Panc1 (cell line): ENCODE results near the gene RLBP1. TPM values are rescaled to one million over a fixed set of nuclear protein-coding genes. Genes with fewer than 3 reads are reported as not detected.

Source experiments
- ATAC-seq: fragments of 200-7000 bp; cut with Tn5 transposase; 2 replicates; pipeline ENCODE4 v1.9.1; 2020; ENCODE audit warnings: mild to moderate bottlenecking, moderate library complexity
- BruUV-seq: library from RNA; stranded (reverse); fragments of 400-500 nt; replicated peaks from 2 replicates; lab custom pipeline; 2021; lab: Mats Ljungman, UMichigan
- CTCF ChIA-PET: fragments of 300-600 bp; sonication (Branson Sonifier 250); formaldehyde crosslinking; loops from one replicate; lab custom pipeline; 2022; ENCODE audit warnings: antibody characterized with exemption; lab: Charles Lee
- POLR2A ChIA-PET: fragments of 300-600 bp; sonication (Branson Sonifier 250); formaldehyde crosslinking; loops from one replicate; lab custom pipeline; 2022; ENCODE audit warnings: antibody characterized with exemption; lab: Charles Lee
- DNase-seq: peaks from one replicate; pipeline ENCODE4 v3.0.0-alpha.2; 2010; ENCODE audit warnings: low read depth, low spot score
- H3K27ac ChIP-seq: 2 replicates; pipeline ENCODE4 v1.5.1; 2011; ENCODE audit warnings: mild to moderate bottlenecking, low read length, inconsistent platforms
- H3K27me3 ChIP-seq: fragments of 200-500 bp; sonication (Bioruptor generic); 2 replicates; pipeline ENCODE4 v1.6.0; 2014; ENCODE audit warnings: low read length, inconsistent platforms; ENCODE audit not compliant: control insufficient read depth, insufficient read depth
- H3K36me3 ChIP-seq: fragments of 200-500 bp; sonication (Bioruptor generic); 2 replicates; pipeline ENCODE4 v1.5.1; 2014; ENCODE audit warnings: inconsistent platforms, mild to moderate bottlenecking, low read length, moderate library complexity; ENCODE audit not compliant: control insufficient read depth, insufficient read depth
- H3K4me1 ChIP-seq: 2 replicates; pipeline ENCODE4 v1.5.1; 2011; ENCODE audit warnings: inconsistent platforms, mild to moderate bottlenecking, low read length, moderate library complexity; ENCODE audit not compliant: control insufficient read depth, insufficient read depth
- H3K4me3 ChIP-seq, 2 experiments: 2 replicates each; pipeline ENCODE4 v1.5.1; 2011 to 2012; ENCODE audit warnings: low read depth in 2 of 2, low read length in 2 of 2, mild to moderate bottlenecking in 2 of 2, inconsistent platforms in 1 of 2, moderate library complexity in 1 of 2
- H3K9me3 ChIP-seq: fragments of 200-500 bp; sonication (Bioruptor generic); 2 replicates; pipeline ENCODE4 v1.5.1; 2014; ENCODE audit warnings: low read depth, mild to moderate bottlenecking, inconsistent platforms, low read length, moderate library complexity; ENCODE audit not compliant: control insufficient read depth, insufficient read depth
- POLR2AphosphoS5 ChIP-seq: IDR thresholded peaks from 2 replicates; pipeline ENCODE4 v1.6.1; 2012; ENCODE audit warnings: mild to moderate bottlenecking, low read depth, low read length, moderate library complexity
- SIN3A ChIP-seq: IDR thresholded peaks from 2 replicates; pipeline ENCODE4 v1.6.1; 2012; ENCODE audit warnings: low read depth, mild to moderate bottlenecking, low read length, moderate library complexity, borderline replicate concordance; ENCODE audit not compliant: insufficient read depth
- TCF7L2 ChIP-seq: IDR thresholded peaks from 2 replicates; pipeline ENCODE4 v1.6.1; 2011; ENCODE audit warnings: mild to moderate bottlenecking, low read depth, low read length, inconsistent platforms
- in situ Hi-C: cut with HindIII; loops from 2 replicates; pipeline ENCODE4 v1.10.0; 2016; ENCODE audit warnings: low sequenced_read_pairs, low pct_unique_long_range_greater_than_20kb
- intact Hi-C: fragments of 100-400 bp; cut with micrococcal nuclease; formaldehyde crosslinking; loops from one replicate; pipeline ENCODE4 v1.10.0; 2022; ENCODE audit not compliant: unreplicated experiment
- total RNA-seq: library from RNA; stranded (reverse); gene quantifications from one replicate; pipeline ENCODE4 v1.2.1, GENCODE V29; 2021; ENCODE audit not compliant: unreplicated experiment
- TF ChIP-seq, protein P1 (sequence below), 2 experiments: IDR thresholded peaks; 2 replicates each; pipeline ENCODE4 v1.6.1; 2011 to 2012; ENCODE audit warnings: low read depth in 2 of 2, control low read depth in 1 of 2, low read length in 1 of 2, mild to moderate bottlenecking in 1 of 2, moderate library complexity in 1 of 2; ENCODE audit not compliant: insufficient read depth in 1 of 2
- TF ChIP-seq, protein P2 (sequence below): fragments of 450-650 bp; IDR thresholded peaks from 2 replicates; pipeline ENCODE4 v1.5.1; 2017; ENCODE audit warnings: mild to moderate bottlenecking

RLBP1 gene
- total RNA-seq, 1 experiment from 2014 or later = not detected

DNA sequence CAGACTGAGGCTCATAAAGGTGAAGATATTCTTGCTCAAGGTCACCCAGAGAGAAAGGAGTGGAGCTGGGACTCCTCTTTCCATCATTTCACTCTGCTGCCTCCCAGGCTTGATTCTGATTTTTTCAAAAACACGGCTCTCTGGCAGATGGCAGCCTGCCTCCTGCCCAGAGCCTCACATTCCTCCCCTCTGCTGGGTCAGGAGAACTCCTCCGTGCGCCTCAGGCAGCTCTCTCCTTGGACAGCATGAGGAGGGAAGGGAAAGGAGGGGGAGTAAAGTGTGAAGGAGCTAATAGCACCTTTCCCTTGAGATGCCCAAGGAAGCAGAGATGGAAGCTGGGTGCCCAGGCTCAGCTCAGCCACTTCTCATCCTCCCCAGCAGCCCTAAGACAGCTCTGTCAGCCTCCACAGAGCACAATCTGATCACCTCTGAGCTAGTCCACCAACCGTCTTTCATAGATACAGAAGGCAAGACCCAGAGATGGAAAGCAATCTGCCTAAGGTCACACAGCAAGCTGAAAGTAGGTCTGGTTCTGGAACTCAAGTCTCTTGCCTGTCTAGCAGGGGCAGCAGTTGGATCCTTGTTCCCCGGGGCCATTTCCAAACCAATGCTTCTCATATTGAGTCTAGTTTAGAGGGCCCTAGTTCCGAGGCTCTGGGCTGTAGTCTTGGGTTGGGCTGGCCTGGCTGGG lies 3.5 kb downstream of the RLBP1 start:
- H3K27me3 ChIP-seq = no peaks in the 10 kb centered on the region
- ATAC-seq (no peak), DNase-seq (no peak)
- H3K27ac ChIP-seq = no peak overlapping the region
- H3K36me3 ChIP-seq = no peaks in the 10 kb centered on the region
- H3K9me3 ChIP-seq = no peaks in the 10 kb centered on the region
- H3K4me1 ChIP-seq = no peaks in the 10 kb centered on the region
- TF ChIP-seq, protein P1, sequence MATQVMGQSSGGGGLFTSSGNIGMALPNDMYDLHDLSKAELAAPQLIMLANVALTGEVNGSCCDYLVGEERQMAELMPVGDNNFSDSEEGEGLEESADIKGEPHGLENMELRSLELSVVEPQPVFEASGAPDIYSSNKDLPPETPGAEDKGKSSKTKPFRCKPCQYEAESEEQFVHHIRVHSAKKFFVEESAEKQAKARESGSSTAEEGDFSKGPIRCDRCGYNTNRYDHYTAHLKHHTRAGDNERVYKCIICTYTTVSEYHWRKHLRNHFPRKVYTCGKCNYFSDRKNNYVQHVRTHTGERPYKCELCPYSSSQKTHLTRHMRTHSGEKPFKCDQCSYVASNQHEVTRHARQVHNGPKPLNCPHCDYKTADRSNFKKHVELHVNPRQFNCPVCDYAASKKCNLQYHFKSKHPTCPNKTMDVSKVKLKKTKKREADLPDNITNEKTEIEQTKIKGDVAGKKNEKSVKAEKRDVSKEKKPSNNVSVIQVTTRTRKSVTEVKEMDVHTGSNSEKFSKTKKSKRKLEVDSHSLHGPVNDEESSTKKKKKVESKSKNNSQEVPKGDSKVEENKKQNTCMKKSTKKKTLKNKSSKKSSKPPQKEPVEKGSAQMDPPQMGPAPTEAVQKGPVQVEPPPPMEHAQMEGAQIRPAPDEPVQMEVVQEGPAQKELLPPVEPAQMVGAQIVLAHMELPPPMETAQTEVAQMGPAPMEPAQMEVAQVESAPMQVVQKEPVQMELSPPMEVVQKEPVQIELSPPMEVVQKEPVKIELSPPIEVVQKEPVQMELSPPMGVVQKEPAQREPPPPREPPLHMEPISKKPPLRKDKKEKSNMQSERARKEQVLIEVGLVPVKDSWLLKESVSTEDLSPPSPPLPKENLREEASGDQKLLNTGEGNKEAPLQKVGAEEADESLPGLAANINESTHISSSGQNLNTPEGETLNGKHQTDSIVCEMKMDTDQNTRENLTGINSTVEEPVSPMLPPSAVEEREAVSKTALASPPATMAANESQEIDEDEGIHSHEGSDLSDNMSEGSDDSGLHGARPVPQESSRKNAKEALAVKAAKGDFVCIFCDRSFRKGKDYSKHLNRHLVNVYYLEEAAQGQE (IDR thresholded peaks at IDR 0.05; ENCODE audit: insufficient read depth in 1 of 2, low read depth in 2 of 2, low read length in 1 of 2) = no peak
- no peak for TF ChIP-seq SIN3A
- TF ChIP-seq POLR2AphosphoS5 = no peak
- TF ChIP-seq TCF7L2 = no peak
- TF ChIP-seq, protein P2, sequence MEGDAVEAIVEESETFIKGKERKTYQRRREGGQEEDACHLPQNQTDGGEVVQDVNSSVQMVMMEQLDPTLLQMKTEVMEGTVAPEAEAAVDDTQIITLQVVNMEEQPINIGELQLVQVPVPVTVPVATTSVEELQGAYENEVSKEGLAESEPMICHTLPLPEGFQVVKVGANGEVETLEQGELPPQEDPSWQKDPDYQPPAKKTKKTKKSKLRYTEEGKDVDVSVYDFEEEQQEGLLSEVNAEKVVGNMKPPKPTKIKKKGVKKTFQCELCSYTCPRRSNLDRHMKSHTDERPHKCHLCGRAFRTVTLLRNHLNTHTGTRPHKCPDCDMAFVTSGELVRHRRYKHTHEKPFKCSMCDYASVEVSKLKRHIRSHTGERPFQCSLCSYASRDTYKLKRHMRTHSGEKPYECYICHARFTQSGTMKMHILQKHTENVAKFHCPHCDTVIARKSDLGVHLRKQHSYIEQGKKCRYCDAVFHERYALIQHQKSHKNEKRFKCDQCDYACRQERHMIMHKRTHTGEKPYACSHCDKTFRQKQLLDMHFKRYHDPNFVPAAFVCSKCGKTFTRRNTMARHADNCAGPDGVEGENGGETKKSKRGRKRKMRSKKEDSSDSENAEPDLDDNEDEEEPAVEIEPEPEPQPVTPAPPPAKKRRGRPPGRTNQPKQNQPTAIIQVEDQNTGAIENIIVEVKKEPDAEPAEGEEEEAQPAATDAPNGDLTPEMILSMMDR = no peak
- ChIA-PET CTCF (no interaction called here), POLR2A (no interaction called here)
- intact Hi-C loops = no loop called here
- no TSS peak for BruUV-seq
- no peak overlapping the region for H3K4me3 ChIP-seq
- in situ Hi-C loops = no loop called here

DNA sequence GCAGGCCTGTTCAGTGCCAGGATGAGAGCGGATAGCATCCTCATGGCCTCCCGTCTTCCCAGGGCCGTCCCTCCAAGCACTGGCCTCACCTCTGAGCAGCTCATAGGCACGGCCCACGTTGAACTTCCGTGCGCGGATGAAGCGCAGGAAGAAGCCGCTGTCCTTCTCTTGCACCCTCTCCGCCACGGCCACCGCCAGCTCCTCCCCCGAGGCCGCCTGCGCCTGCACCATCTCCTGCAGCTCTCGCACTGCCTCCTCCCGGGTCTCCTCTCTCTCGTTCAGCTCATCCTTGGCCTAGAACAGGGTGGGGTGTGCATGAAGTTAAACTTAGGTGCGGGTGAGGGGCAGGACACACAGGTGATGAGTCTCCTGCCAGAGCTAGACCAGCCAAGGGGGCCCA lies 4.3 kb downstream of the RLBP1 start:
- intact Hi-C loops = no loop called here
- POLR2A ChIA-PET = no interaction called here
- no peak for ATAC-seq

More for the DNA sequence above, 4.3 kb downstream of the RLBP1 start:
- no peaks in the 10 kb centered on the region for H3K4me1 ChIP-seq
- BruUV-seq = no TSS peak
- H3K27me3 ChIP-seq = no peaks in the 10 kb centered on the region
- no peaks in the 10 kb centered on the region for H3K9me3 ChIP-seq
- no peak for DNase-seq
- no peaks in the 10 kb centered on the region for H3K36me3 ChIP-seq
- H3K27ac ChIP-seq = no peak overlapping the region
- in situ Hi-C loops = no loop called here
- TF ChIP-seq, protein P2 = no peak
- no peak for TF ChIP-seq TCF7L2
- no peak for TF ChIP-seq SIN3A
- TF ChIP-seq POLR2AphosphoS5 = no peak
- H3K4me3 ChIP-seq = no peak overlapping the region
- CTCF ChIA-PET = no interaction called here
